Measurements from ENCODE around the gene ARFGAP3.
"Not testable (repeated sequence)": the region's sequence is repeated elsewhere in the genome, so short reads cannot be mapped to it uniquely, and the experiment has no call there.

Gene ARFGAP3

GRCh38 chr22:42768385-42769035 is 88.6 kb downstream of the ARFGAP3 start:
- no peak for DNase-seq (ENCODE audit: low read depth)

- DNase-seq (ENCODE audit: low read depth): no peak
Measured at GRCh38 chr22:42766860-42767259, 90.2 kb downstream of the ARFGAP3 start.

DNA sequence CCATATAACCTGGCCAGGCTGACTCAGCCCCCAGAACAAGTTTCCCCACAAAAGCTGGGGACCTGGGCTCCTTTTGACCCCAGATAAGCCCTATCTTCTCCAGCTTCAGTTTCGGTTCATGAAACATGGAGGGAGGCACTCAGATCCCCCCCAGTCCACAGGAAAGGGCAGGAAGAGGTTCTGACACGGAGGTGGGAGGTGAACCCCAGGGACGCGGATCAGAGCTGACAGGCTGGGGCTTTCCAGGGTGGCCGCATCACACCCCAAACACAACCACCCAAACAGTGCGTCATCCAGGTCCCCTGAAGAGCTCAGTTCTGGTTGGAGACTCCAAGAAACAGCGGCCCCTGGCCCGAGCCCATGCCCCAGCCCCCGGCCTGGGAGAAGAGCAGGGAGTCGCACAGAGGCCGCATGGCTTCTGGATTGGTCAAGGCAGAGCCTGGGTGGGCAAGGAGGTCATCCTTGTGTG is 92.1 kb downstream of the ARFGAP3 start:
- no peak for DNase-seq (ENCODE audit: low read depth)

GRCh38 chr22:42763965-42764480 is 93.0 kb downstream of the ARFGAP3 start:
- no peak for DNase-seq (ENCODE audit: low read depth)

GRCh38 chr22:42760806-42761565 is 96.1 kb downstream of the ARFGAP3 start:
- DNase-seq (ENCODE audit: low read depth): no peak

GRCh38 chr22:42758931-42759629 is 98.0 kb downstream of the ARFGAP3 start:
- peak; percentile 68 for DNase-seq (ENCODE audit: low read depth)

- DNase-seq (ENCODE audit: low read depth): peak; percentile 84
Measured at GRCh38 chr22:42755553-42755952, 101.5 kb downstream of the ARFGAP3 start.

DNA sequence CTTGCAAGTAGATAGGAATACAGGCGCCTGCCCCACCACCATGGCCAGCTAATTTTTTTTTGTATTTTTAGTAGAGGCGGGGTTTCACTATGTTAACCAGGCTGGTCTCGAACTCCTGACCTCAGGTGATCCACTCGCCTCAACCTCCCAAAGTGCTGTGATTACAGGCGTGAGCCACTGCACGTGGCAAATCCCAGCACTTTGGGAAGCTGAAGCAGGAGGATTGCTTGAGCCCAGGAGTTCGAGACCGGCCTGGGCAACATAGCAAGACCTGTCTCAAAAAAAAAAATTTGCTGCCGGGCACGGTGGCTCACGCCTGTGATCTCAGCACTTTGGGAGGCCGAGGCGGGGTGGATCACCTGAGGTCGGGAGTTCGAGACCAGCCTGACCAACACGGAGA is 102.0 kb downstream of the ARFGAP3 start:
- DNase-seq (ENCODE audit: low read depth): not testable (repeated sequence)

GRCh38 chr22:42754658-42755057 is 102.4 kb downstream of the ARFGAP3 start:
- DNase-seq (ENCODE audit: low read depth): peak; percentile 80

- peak; percentile 58 for DNase-seq (ENCODE audit: low read depth)
Measured at GRCh38 chr22:42752912-42753311, 104.2 kb downstream of the ARFGAP3 start.

GRCh38 chr22:42752230-42752746 is 104.8 kb downstream of the ARFGAP3 start:
- no peak for DNase-seq (ENCODE audit: low read depth)

DNA sequence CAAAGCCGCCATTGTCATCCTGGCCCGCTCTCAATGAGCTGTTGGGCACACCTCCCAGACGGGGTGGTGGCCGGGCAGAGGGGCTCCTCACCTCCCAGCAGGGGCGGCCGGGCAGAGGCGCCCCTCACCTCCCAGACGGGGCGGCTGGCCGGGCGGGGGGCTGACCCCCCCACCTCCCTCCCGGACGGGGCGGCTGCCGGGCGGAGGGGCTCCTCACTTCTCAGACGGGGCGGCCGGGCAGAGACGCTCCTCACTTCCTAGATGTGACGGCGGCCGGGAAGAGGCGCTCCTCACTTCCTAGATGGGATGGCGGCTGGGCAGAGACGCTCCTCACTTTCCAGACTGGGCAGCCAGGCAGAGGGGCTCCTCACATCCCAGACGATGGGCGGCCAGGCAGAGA is 106.7 kb downstream of the ARFGAP3 start:
- not testable (repeated sequence) for DNase-seq (ENCODE audit: low read depth)

- DNase-seq (ENCODE audit: low read depth): peak; percentile 82
Measured at GRCh38 chr22:42747701-42748513, 109.2 kb downstream of the ARFGAP3 start.
